ENCODE results near the gene RAD54L2.

RAD54L2 gene

GRCh38 chr3:51502562-51502910 is 36.0 kb upstream of the RAD54L2 start:
- ChIA-PET CTCF (interaction anchor here (0.6 to 5.4 kb wide), 20 partner anchors 19 to 1138 kb away, joined by 3 to 71 read pairs (median 4); partner anchors contain the start of genes MAPKAPK3 and RAD54L2), POLR2A (interaction anchor here (1.3 to 1.4 kb wide), 2 partner anchors 167 to 179 kb away, joined by 3 to 6 read pairs; no protein-coding TSS in a partner anchor)
- H3K4me1 ChIP-seq (ENCODE audit: control insufficient read depth, insufficient read depth, low read length), result no peaks in the 10 kb centered on the region
- TF ChIP-seq GLI4 (tag by site-specific recombination; IDR thresholded peaks at IDR 0.05) (no peak), FEZF1 (tag by site-specific recombination; IDR thresholded peaks at IDR 0.05) (no peak), ZNF335 (tag by site-specific recombination; conservative IDR thresholded peaks at IDR 0.05) (no peak), ZSCAN30 (tag by site-specific recombination; IDR thresholded peaks at IDR 0.05) (no peak), ZNF558 (tag by site-specific recombination; IDR thresholded peaks at IDR 0.05) (no peak), ZNF24 (tag by site-specific recombination; IDR thresholded peaks at IDR 0.05) (no peak), ZNF121 (tag by site-specific recombination; IDR thresholded peaks at IDR 0.05) (no peak), ZNF324 (tag by site-specific recombination; IDR thresholded peaks at IDR 0.05) (no peak), ZFP37 (tag by site-specific recombination; IDR thresholded peaks at IDR 0.05) (no peak), PRDM4 (tag by site-specific recombination; IDR thresholded peaks at IDR 0.05) (no peak), HOXA7 (CRISPR knock-in tag; IDR thresholded peaks at IDR 0.05; ENCODE audit: borderline replicate concordance) (no peak), ZBTB20 (tag by site-specific recombination; IDR thresholded peaks at IDR 0.05) (no peak), ZNF600 (tag by site-specific recombination; IDR thresholded peaks at IDR 0.05) (no peak), ZFP69B (tag by site-specific recombination; IDR thresholded peaks at IDR 0.05) (no peak), AEBP2 (tag by site-specific recombination; IDR thresholded peaks at IDR 0.05; ENCODE audit: borderline replicate concordance) (no peak)
- TF ChIP-seq, protein P1, sequence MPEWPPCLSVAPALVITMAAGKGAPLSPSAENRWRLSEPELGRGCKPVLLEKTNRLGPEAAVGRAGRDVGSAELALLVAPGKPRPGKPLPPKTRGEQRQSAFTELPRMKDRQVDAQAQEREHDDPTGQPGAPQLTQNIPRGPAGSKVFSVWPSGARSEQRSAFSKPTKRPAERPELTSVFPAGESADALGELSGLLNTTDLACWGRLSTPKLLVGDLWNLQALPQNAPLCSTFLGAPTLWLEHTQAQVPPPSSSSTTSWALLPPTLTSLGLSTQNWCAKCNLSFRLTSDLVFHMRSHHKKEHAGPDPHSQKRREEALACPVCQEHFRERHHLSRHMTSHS (tag by site-specific recombination; IDR thresholded peaks at IDR 0.05), result no peak
- no peaks in the 10 kb centered on the region for H3K9me3 ChIP-seq (ENCODE audit: control insufficient read depth, insufficient read depth, low read depth, low read length)
- H3K4me3 ChIP-seq (ENCODE audit: low read depth, low read length), result no peak overlapping the region
- no peak overlapping the region for H3K27ac ChIP-seq (ENCODE audit: extremely low read depth, low read depth, low read length)
- no peaks in the 10 kb centered on the region; a peak in 1 of 3 replicates for H3K36me3 ChIP-seq (ENCODE audit: control insufficient read depth in 2 of 2, insufficient read depth in 1 of 2, low read length in 2 of 2)

- Histone ChIP-seq H3K4me1 (ENCODE audit: control insufficient read depth, insufficient read depth, low read length) (no peaks in the 10 kb centered on the region), H3K36me3 (ENCODE audit: control insufficient read depth in 2 of 2, insufficient read depth in 1 of 2, low read length in 2 of 2) (no peaks in the 10 kb centered on the region; a peak in 1 of 3 replicates), H3K4me3 (ENCODE audit: low read depth, low read length) (no peak overlapping the region), H3K9me3 (ENCODE audit: control insufficient read depth, insufficient read depth, low read depth, low read length) (no peaks in the 10 kb centered on the region), H3K27ac (ENCODE audit: extremely low read depth, low read depth, low read length) (no peak overlapping the region)
- CTCF ChIA-PET, result interaction anchor here (1.1 to 5.4 kb wide), 7 partner anchors 36 to 178 kb away, joined by 3 to 71 read pairs (median 21); partner anchors contain the start of gene RAD54L2
- POLR2A ChIA-PET, result no interaction called here
- TF ChIP-seq ZNF777 (tag by site-specific recombination; IDR thresholded peaks at IDR 0.05; ENCODE audit: borderline replicate concordance), result no peak
- TF ChIP-seq, protein P2, sequence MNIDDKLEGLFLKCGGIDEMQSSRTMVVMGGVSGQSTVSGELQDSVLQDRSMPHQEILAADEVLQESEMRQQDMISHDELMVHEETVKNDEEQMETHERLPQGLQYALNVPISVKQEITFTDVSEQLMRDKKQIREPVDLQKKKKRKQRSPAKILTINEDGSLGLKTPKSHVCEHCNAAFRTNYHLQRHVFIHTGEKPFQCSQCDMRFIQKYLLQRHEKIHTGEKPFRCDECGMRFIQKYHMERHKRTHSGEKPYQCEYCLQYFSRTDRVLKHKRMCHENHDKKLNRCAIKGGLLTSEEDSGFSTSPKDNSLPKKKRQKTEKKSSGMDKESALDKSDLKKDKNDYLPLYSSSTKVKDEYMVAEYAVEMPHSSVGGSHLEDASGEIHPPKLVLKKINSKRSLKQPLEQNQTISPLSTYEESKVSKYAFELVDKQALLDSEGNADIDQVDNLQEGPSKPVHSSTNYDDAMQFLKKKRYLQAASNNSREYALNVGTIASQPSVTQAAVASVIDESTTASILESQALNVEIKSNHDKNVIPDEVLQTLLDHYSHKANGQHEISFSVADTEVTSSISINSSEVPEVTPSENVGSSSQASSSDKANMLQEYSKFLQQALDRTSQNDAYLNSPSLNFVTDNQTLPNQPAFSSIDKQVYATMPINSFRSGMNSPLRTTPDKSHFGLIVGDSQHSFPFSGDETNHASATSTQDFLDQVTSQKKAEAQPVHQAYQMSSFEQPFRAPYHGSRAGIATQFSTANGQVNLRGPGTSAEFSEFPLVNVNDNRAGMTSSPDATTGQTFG (tag by site-specific recombination; IDR thresholded peaks at IDR 0.05; ENCODE audit: borderline replicate concordance), result no peak
- no peak for TF ChIP-seq ZNF214 (tag by site-specific recombination; IDR thresholded peaks at IDR 0.05; ENCODE audit: borderline replicate concordance)
- TF ChIP-seq ZBTB17 (tag by site-specific recombination; IDR thresholded peaks at IDR 0.05), result no peak
- TF ChIP-seq ZNF202 (tag by site-specific recombination; IDR thresholded peaks at IDR 0.05; ENCODE audit: borderline replicate concordance), result no peak
- TF ChIP-seq ZNF529 (tag by site-specific recombination; IDR thresholded peaks at IDR 0.05; ENCODE audit: insufficient replicate concordance), result no peak
These were observed 35.5 kb upstream of the RAD54L2 start for GRCh38 chr3:51503007-51503406.

Measured in HEK293 (cell line).